Measurements from ENCODE around the gene RAB42.
A peak's percentile ranks its signal among the peaks of the same experiment; 100 is the strongest.

Gene RAB42

DNA sequence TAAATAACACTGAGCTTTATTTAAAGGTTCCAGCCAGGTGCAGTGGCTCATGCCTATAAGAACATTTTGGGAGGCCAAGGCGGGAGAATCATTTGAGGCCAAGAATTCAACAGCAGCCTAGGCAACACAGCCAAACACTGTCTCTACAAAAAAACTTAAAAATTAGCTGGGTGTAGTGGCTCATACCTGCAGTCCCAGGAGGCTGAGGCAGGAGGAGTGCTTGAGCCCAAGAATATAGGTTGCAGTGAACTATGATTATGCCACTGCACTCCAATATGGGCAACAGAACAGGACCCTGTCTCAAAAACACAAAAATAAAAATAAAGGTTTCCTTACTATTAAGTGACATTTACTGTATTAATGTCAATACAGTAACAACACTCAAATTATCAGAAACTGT lies 48.7 kb downstream of the RAB42 start:
- Histone ChIP-seq H3K27me3 (ENCODE audit: insufficient read depth, low read depth) (no peaks in the 10 kb centered on the region), H3K27ac (peak overlapping the region; percentile 29; the same call in 1 of the 2 replicates), H3K4me1 (ENCODE audit: low read depth, poor library complexity, severe bottlenecking) (peaks cover 31% of the 10 kb centered on the region), H2AFZ (ENCODE audit: low read depth) (no peak overlapping the region), H3K4me2 (peak overlapping the region; percentile 71; the same call in 1 of the 2 replicates), H3K79me2 (ENCODE audit: insufficient read depth, low read depth) (peaks cover 35% of the 10 kb centered on the region), H4K20me1 (ENCODE audit: insufficient read depth) (0 out of 2 replicates have a peak, but pooled peaks cover 4% of the 10 kb centered on the region), H3K36me3 (ENCODE audit: insufficient read depth) (no peaks in the 10 kb centered on the region), H3K9ac (no peak overlapping the region), H3K4me3 (IDR thresholded peaks at IDR 0.05; ENCODE audit: insufficient read depth, low read depth, low read length) (no peak overlapping the region)
- TF ChIP-seq, protein P1, sequence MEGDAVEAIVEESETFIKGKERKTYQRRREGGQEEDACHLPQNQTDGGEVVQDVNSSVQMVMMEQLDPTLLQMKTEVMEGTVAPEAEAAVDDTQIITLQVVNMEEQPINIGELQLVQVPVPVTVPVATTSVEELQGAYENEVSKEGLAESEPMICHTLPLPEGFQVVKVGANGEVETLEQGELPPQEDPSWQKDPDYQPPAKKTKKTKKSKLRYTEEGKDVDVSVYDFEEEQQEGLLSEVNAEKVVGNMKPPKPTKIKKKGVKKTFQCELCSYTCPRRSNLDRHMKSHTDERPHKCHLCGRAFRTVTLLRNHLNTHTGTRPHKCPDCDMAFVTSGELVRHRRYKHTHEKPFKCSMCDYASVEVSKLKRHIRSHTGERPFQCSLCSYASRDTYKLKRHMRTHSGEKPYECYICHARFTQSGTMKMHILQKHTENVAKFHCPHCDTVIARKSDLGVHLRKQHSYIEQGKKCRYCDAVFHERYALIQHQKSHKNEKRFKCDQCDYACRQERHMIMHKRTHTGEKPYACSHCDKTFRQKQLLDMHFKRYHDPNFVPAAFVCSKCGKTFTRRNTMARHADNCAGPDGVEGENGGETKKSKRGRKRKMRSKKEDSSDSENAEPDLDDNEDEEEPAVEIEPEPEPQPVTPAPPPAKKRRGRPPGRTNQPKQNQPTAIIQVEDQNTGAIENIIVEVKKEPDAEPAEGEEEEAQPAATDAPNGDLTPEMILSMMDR (conservative IDR thresholded peaks at IDR 0.05; ENCODE audit: low read depth, low read length): no peak; the same call in 1 of the 2 replicates

DNA sequence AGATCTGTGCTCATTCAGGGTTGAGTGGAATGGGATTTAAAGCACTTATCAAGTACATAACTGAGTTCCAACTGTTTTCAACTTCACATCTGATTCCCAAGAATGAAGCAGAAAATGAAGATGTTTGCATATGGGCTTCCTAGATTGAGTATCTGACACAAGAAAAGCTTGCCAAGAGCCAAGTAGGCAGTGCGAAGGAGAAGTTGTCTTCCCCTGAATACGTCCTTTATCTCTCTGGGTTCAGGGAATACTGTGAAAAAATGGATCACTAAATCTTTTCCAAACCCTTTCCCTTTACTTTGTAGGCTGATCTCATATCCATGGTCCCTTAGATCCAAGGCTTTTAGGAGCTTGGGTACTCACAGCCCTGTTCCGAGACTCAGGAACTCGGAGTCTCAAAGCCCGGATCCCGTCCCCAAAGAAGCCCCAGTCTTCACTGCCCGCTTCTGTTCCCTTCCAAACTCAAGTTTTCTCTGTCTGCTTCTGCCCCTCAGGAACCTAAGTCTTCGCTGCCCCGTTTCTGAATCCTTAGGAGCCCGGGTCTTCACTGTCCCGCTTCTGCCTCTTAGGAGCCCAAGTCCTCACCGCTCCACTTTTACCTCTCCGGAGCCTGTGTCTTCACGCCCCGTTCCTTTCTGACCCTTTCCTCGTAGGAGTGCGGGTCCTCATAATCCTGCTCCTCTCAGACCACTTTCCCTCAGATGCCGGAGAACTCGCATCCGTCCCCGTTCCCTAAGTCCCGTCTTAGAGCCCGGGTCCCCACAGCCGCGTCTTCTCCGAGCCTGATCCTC lies 50.2 kb downstream of the RAB42 start:
- Histone ChIP-seq H3K27me3 (ENCODE audit: insufficient read depth, low read depth) (no peaks in the 10 kb centered on the region), H3K9ac (peak overlapping the region; percentile 78; the same call in 1 of the 2 replicates), H3K4me2 (peak overlapping the region; percentile 71), H3K36me3 (ENCODE audit: insufficient read depth) (no peaks in the 10 kb centered on the region), H3K27ac (peak overlapping the region; percentile 87), H3K4me1 (ENCODE audit: low read depth, poor library complexity, severe bottlenecking) (peaks cover 35% of the 10 kb centered on the region), H4K20me1 (ENCODE audit: insufficient read depth) (0 out of 2 replicates have a peak, but pooled peaks cover 4% of the 10 kb centered on the region), H2AFZ (ENCODE audit: low read depth) (peak overlapping the region; percentile 81), H3K4me3 (IDR thresholded peaks at IDR 0.05; ENCODE audit: insufficient read depth, low read depth, low read length) (peak overlapping the region; percentile 83), H3K79me2 (ENCODE audit: insufficient read depth, low read depth) (peaks cover 35% of the 10 kb centered on the region)
- TF ChIP-seq, protein P1 (conservative IDR thresholded peaks at IDR 0.05; ENCODE audit: low read depth, low read length): no peak

DNA sequence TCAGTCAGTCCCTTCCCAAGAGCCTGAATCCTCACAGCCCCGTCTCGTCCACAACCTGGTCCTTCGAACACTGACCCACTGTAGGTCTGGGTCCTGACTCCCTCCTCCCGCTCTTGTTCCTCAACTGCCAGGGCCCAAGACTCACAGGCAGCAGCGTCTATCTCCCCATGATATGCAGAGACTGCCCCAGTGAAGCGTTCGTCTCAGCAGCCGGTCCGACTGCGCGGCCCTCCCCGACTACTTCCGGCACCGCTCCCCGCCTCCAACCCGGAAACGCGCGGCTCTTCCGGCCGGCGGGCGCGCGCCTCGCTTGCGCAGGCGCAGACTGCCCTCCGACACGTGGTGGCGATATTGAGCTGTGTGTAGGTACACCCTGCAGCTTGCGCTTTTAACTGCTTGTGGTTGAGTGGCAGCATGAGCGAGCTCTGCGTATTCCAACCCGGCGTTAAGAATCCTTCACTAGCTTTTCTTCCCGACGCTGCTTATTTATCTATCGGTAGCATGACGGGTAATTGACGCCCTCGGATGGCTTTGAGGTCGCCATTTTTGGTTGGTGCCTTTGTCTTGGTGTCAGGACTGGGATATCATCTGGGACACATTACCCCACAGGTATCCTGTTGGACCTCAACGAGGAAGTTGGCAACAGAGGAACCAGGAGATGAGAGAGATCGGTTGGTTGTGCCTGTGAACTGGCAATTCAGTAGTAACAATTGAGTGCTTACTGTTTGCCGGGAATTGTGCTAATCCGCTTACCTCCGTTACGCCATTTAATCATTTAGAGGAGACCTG lies 51.0 kb downstream of the RAB42 start, which contains the start of gene TAF12:
TAF12 (minus strand) TSS at position 221 of the 789 bp plus-strand sequence. CDS start 20,986 bp downstream, outside the sequence.
- Histone ChIP-seq H3K27ac (peak within 1 kb of the TSS; percentile 87), H4K20me1 (ENCODE audit: insufficient read depth) (0 out of 2 replicates have a peak, but pooled peaks cover 4% of the 10 kb centered on the region), H3K4me1 (ENCODE audit: low read depth, poor library complexity, severe bottlenecking) (peaks cover 42% of the 10 kb centered on the region), H3K9ac (peak within 1 kb of the TSS; percentile 78), H3K4me3 (IDR thresholded peaks at IDR 0.05; ENCODE audit: insufficient read depth, low read depth, low read length) (peak within 1 kb of the TSS; percentile 83), H3K36me3 (ENCODE audit: insufficient read depth) (no peaks in the 10 kb centered on the region), H3K4me2 (peak within 1 kb of the TSS; percentile 91), H3K79me2 (ENCODE audit: insufficient read depth, low read depth) (peaks cover 35% of the 10 kb centered on the region), H3K27me3 (ENCODE audit: insufficient read depth, low read depth) (no peaks in the 10 kb centered on the region), H2AFZ (ENCODE audit: low read depth) (peak within 1 kb of the TSS; percentile 81)
- TF ChIP-seq, protein P1 (conservative IDR thresholded peaks at IDR 0.05; ENCODE audit: low read depth, low read length): peak; percentile 71

DNA sequence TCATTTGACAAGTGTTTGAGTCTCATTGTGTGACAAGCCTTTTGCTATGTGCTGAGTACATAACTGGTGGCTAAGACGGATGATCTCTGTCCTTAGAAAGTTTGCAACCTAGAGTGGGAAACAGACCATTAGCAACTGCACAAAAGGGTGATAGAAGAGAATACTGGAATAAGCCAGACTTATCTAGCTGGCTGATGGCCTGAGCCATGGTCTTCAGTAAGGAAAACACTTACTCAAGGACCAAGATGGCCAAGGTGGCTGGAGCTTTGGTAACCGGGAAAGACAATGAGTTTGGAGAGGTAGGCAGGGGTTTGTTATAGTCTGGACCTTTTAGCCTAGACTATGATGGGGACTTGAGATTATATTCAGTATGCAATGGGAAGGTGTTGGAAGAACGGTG lies 52.4 kb downstream of the RAB42 start:
- Histone ChIP-seq H3K27ac (peak overlapping the region; percentile 87; the same call in 1 of the 2 replicates), H3K4me3 (IDR thresholded peaks at IDR 0.05; ENCODE audit: insufficient read depth, low read depth, low read length) (no peak overlapping the region), H3K79me2 (ENCODE audit: insufficient read depth, low read depth) (peaks cover 31% of the 10 kb centered on the region), H3K27me3 (ENCODE audit: insufficient read depth, low read depth) (no peaks in the 10 kb centered on the region), H3K4me1 (ENCODE audit: low read depth, poor library complexity, severe bottlenecking) (peaks cover 50% of the 10 kb centered on the region), H3K9ac (peak overlapping the region; percentile 78; the same call in 1 of the 2 replicates), H4K20me1 (ENCODE audit: insufficient read depth) (0 out of 2 replicates have a peak, but pooled peaks cover 4% of the 10 kb centered on the region), H2AFZ (ENCODE audit: low read depth) (peak overlapping the region; percentile 18; the same call in 1 of the 2 replicates), H3K4me2 (peak overlapping the region; percentile 91), H3K36me3 (ENCODE audit: insufficient read depth) (no peaks in the 10 kb centered on the region)
- TF ChIP-seq, protein P1 (conservative IDR thresholded peaks at IDR 0.05; ENCODE audit: low read depth, low read length): no peak
